GM19351 (cell line): ENCODE measurements around the gene KNDC1.
"Not testable (repeated sequence)": the region's sequence is repeated elsewhere in the genome, so short reads cannot be mapped to it uniquely, and the experiment has no call there.

ENCODE experiments used
- ATAC-seq: cut with Tn5 transposase; IDR thresholded peaks from one replicate; pipeline ENCODE4 v1.9.1; 2021; ENCODE audit warnings: mild to moderate bottlenecking, moderate library complexity; ENCODE audit not compliant: unreplicated experiment

The KNDC1 gene

DNA sequence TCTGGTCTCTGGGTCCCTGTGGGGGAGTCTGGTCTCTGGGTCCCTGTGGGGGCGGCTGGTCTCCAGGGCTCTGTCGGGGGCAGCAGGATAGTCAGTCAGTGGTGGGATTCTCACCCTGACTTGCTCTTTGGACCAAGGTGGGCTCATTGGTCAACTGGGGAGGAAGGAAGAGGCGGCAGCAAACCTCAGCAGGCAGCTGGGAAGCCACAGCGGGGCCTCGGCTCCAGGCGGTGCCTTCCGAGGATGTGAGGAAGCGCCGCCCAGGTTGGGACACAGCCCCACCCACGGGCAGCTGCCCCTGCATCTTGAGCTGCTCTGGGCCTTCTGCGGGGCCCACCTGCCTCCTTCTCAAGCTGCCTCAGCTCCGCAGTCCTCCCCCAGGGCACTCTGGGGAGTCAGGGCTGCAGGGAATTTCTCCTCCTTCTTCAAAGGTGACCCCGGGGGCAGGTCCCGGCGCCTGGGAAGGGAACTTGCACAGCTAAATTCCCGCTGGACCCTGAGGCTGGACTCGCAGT is 20.4 kb upstream of the KNDC1 start:
- no peak for ATAC-seq

DNA sequence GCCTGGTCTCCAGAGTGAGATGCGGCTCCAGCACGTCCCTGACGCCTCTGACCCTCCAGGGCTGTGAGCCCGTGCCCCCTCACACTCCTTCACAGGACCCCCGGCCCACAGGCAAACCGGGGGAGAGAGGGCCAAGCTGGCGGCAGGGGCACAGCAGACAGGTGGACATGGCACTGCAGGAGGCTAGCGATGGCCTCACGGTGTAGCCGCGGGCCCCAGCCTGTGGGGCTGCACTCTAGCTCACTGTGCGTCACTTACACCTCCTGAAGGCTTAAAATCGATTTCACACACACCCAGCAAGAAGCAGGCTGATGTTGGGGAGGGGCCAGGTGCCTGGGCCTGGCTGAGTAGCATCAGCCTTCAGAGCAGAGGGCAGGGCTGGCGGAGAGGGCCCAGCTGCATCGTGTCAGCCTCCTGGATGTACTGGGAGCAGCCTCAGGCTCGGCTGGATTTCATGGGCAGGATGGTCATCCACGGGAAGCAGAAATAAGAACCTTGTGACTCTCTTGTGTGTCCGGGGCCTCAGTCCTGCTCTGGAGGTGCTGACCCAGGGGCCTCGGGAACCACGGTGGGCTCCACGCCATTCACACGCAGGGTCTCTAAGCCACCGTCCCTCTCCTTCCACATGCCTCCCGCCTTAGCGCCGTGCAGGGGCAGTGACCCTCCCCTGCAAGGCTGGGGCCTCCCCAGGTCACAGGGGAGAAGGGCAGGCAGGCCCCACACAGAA is 19.4 kb upstream of the KNDC1 start:
- no peak for ATAC-seq

DNA sequence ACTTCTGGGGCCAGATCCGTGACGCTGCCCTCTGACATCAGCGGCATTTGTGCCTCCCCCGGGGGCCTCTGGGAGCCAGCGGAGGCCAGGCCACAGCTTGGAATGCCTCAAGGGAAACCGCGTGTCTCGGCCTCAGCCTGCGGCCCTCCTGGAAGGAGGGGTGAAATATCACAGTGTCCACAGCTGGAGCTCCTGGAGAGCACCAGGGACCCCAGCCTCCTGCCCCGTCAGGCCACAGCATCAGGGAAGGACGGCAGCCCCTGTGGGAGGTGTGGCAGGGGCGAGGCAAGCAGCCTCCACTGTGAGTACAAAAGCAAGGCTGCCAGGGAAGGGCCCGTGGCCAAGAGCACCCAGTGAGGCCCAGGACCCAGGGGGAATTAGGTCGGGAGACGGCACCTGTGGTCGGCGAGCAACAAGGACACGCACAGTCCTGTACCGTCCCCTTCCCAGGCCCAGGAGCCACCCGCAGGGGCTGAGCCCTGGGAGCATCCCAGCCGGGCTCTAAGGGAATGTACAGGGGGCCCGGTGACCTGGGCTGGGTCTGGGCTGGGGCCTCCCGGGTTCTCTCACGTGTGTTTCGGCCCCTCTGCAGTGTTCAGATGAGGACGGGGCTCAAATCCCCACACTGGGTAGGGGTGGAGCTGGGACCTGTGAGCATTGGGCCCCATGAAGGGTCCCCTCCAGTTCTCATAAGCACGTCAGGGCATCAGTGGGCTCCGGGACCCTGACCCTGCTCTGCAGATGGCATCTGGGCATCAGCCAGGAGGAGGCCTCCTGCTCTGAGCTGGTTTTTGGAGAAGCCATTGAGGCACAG is 18.7 kb upstream of the KNDC1 start:
- no peak for ATAC-seq

DNA sequence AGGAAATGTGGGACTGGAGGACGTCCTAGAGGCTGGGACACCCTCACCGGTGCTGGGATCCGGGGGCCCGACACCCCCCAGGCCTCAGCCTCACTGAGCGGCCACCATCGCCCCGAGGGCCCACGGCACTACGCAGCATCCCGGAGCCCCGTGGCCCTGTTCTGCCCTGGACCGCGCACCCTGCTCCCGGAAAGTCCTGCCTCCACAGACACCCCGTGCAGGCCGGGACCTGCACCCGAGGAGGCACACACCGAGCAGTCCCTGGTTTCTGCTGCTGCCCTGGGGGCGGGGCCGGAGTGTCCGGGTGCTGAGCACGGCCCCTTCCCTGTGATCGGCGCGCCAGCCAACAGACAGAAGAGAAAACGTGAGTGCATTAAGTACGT is 18.1 kb upstream of the KNDC1 start:
- ATAC-seq = no peak

DNA sequence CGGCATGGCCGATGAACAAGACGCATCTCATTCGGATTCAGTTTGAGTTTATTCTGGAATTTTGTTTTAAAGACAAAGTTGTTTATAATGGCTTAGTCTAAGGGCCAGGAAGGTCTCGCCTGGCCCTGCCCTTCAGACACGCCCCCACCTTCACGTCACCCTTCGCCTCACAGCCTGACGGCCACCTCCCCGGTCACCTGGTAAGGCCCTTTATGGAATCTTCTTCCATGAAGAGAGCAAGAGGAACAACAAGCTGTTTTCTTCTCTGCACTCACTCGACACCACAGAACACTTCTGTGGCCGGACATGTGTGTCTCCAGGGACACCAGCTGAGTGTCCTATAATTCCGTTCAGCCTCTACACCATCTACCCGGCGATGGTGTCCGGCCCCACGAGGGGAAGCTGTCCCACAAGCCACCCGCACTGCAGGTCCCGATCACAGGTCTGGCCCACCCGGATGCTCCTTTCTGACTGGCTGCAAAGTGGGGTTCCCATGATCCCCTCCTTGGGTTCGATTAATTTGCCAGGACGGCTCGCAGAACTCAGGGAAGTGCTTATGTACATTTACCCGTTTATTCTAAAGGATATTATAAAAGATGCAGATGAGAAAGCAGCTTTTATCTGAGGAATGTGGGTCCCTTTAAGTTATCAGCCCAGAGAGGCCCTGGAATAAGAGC is 17.4 kb upstream of the KNDC1 start:
- ATAC-seq = no peak

DNA sequence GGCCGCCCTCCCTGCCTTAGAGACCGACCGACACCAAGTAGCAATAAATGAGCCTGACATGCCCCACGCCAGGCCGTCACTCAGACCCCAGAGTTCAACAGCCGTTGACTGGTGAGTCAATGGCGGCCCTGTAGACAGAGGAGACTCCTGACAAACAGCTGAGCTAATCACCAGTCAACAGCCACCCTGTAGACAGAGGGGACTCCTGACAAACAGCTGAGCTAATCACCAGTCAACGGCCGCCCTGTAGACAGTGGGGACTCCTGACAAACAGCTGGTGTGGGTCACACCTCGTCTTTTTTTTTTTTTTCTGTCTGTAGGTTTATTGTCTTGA is 16.9 kb upstream of the KNDC1 start:
- ATAC-seq = no peak

DNA sequence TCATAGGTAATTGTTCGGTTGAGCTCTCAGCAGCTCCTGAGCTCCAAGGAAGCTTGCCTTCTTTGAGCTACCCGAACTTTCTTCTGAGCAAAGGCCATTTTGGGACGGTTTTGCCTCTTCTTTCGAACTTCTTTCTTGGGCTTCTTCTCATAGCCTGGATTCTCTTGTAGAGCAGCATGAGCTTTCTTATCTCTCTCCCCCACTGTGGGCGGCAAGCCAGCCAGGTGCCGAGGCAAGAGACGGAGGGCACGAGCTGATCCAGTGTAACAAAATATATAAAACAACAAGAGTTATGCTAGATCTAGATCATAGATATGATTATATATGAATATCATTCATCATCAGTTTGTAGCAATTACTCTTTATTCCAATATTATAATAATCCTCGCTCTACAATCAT is 16.5 kb upstream of the KNDC1 start:
- no peak for ATAC-seq

DNA sequence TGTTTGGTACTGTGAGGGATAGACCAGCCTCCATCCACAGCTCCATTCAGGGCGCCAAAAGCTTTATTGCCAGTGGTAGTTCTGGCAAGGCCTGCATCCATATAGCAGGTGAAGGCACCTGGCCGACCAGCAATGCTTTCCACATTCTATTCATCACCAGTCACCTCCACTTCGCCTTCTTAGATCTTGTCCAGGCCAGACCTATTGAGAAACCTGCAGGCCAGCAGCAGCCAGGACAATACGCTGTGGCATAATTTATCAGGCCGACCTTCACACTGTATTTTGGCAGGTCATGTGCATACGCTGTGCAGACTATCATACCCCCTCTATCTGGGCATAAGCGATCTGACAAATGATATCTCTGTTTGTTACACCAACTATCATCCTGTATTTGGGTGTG is 15.2 kb upstream of the KNDC1 start:
- no peak for ATAC-seq

DNA sequence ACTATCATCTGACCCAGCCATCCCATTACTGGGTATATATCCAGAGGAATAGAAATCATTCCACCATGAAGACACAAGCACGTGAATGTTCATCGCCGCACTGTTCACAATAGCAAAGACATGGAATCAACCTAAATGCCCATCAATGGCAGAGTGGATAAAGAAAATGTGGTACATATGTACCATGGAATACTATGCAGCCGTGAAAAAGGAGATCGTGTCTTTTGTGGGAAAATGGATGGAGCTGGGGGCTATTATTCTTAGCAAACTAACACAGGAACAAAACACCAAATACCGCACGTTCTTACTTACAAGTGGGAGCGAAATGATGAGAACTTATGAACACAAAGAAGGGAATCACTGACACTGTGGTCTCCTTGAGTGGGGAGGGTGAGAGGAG is 9.8 kb upstream of the KNDC1 start:
- no peak for ATAC-seq

DNA sequence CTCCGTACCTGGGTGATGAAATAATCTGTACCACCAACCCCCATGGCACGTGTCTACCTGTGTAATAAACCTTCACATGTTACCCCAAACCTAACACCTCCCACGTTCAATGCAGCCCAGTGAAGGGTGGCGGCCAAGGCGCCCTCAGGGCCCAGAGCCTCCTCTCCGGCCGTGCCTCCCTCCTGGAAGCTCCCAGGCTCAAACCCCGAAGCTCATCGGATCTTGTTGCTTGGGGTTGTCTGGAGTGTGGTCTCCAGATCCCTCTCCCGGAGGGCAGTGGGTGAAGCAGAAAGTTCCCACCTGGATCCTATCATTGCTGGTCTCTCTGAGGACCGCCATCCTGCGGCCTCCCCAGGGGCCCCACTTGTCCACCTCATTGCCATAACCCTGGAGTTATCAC is 9.4 kb upstream of the KNDC1 start:
- ATAC-seq = no peak

DNA sequence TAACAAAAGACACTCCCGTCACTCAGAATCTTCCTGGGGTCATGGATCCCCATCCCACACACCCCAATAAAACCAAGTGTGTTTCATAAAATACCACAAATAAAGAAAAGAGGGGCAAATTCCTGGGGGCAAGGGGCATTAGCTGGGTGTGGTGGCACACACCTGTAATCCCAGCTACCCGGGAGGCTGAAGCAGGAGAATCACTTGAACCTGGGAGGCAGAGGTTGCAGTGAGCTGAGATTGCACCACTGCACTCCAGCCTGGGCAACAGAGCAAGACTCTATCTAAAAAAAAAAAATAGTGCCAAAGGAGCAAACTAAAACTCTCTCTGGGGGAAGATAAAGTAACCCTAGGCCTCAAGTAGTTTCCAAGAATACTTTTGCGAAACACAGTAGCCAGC is 8.9 kb upstream of the KNDC1 start:
- not testable (repeated sequence) for ATAC-seq

DNA sequence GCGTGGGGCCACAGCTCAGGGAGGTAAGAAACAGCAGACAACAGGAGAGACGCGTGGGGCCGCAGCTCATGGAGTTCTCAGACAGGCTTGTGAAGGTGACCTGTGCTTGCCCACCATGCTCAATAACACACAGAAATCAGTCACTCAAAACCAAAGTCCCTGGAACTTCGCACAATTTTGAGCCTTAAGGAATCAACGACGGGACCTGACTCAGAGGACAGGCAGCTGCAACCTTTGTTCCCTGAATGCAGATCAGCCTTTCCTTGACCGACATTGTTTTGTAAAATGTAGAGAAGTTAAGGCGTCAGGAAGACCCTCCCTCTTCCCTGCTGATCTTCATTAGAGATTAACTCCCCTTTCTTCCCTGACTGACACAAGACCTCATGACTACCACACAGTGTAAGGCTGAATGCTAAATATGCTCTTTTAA is 8.5 kb upstream of the KNDC1 start:
- ATAC-seq = no peak

DNA sequence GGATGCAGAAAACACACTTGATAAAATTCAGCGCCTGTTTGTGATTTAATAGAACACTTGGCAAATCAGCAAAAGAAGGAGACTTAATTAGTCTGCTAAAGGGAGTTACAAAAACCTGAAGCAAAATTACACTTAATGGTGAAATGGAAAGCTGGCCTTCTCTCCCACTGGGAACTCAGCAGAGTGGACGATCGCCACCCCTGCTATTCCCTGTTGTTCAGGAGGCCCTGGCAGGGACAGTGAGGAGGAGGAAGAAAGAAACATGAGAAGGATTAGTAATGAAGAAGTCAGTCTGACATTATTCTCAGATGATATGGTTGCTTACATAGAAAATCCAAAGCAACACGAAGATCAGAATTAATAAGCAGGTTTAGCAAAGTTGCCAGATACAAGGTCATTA is 5.6 kb upstream of the KNDC1 start:
- no peak for ATAC-seq

DNA sequence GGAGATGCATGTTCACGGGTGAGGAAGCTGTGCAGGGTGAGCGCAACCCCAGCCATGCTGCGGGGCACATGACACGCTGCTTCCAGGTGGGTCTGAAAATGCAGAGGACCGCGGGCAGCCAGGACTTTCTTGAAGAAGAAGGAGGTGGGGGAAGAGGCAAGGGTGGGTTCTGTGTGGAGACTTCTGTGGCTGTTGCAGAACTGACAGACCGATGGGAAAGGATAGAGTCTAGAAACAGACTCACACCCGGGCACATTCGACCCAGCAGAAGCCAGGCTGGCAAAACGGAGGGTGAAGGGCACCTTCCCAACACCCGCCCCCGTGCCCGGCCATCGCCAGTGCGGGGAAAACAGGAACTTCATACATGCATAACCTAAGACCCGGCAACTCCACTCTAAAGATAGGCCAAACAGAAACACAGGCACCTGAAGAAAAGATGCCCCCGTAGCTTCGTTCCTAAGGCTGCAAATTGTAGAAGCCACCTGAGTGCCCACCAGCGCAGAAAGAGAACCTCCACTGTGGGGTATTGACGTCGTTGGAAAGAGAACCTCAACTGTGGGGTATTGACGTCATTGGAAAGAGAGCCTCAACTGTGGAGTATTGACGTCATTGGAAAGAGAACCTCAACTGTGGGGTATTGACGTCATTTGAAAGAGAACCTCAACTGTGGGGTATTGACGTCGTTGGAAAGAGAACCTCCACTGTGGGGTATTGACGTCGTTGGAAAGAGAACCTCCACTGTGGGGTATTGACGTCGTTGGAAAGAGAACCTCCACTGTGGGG is 4.8 kb upstream of the KNDC1 start:
- no peak for ATAC-seq

DNA sequence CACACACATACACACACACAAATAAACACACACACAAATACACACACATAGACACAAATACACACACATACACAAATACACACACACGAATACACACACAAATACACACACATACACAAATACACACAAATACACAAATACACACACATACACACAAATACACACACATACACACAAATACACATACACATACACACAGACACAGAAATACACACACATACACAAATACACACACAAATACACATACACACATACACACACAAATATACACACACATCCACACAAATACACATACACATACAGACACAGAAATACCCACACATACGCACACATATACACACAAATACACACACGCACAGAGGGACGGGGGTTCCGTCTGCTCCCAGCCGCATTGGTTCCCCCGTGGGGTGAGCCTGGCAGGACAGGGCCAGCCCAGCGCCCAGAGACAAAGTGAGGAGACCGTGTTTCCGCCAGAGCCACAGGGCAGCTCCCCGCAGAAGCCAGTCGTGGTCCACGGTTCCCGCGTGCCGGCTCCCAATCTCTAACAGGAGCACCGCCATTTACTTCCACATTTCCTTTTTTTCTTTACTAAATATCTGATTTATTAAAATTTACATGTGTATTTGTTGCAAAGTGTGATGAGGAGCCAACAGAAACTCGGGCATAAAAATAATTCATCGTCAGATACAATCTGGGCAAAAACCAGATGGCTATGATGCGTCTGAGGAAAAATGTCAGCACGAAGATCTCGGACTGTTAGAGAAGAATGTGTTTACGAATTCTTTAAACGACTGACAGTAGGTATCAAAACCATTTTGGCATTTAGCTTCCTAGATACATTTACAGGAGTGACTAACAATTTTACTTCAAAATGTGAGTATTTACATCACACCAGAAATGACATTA is 3.1 kb upstream of the KNDC1 start:
- no peak for ATAC-seq

DNA sequence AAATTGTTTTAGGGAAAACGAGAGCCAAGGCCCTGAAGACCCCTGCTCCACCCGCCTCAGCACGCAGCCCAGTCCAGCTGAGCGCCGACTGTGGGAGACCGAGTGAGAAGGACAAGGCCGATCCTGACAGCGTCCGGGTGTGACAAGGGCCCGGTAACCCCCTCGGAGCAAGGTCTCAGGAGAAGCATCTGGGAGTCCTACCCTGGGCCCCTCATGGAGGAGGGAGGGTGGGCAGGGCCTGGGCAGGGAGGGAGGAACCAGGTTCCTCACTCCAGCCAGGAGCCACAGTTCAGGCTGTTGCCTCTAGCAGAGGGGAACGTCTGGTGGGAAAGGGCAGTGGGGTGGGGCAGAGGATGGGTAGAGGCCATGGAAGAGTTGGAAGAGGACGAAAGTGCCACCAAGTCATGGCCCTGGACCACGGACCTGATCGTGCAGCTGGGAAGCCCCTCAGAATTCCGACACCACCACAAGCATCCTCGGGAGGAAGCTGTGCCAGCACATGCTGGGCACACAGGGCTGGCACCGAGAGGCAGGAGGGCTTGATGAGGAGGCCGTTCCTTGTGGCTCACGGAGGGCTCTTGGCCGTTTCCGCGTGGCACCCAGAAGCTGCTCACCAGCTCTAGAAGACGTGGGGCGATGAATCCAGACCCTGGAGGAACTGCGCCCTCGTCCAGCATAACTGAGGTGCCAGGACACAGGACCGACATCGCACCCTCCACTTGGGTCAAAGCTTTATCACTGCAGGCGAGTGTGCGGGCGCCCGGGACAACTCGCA is 2.2 kb upstream of the KNDC1 start:
- no peak for ATAC-seq

DNA sequence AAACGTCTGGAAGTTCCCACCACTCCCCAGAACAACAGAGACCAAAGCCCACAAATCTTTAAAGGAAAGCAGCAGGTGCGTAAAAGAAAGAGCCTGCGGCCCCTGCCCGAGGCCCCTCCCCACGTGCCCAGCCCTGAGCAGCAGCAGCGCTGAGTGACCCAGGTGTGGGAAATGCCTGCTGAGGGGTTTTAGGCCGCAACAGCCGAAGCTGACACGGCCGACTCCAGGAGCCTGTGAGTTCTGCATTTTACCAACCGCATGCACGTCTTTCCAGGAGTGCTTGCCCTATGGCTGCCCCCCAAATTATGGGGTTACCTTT is 1.6 kb upstream of the KNDC1 start:
- ATAC-seq = no peak

DNA sequence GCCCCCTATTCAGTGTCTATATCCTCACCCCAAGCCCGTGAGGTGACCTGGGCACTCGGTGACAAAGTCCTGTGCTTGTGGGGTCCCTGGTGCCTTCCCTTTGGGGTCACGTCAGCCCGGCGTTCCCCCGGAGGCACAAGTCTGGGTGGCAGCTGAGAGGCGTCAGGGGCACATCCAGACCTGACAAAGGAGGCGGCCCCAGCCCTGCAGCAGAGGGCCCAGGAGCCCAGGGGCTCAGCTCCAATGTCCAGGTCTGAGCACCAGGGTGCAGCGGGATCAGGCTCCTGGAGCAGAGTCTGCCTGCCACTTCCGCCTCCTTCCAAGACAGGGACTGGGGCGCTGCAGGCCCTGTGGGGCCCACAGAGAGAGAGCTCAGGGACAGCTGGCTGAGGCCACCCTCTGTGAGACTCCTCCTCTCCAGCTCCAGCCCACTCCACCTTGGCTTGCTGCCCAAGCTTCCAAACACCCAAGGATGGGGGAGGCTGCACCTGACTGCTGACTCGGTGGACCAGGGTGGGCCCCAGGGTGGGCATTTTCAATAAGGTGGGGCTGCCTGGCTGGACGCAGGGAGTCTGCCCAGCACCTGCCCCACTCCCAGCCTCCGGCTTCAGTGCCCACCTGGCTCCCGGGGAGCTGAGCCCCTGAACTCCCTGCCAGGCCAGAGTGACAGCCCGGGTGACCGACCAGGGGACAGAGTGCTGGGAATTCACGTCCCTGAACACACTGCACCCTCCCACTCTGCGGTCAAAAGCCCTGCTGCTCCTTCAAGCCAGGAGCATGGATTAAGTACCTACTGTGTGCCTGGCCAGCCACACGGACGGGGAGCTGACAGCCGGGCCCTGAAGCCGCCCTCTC is 1.0 kb upstream of the KNDC1 start:
- ATAC-seq = no peak

DNA sequence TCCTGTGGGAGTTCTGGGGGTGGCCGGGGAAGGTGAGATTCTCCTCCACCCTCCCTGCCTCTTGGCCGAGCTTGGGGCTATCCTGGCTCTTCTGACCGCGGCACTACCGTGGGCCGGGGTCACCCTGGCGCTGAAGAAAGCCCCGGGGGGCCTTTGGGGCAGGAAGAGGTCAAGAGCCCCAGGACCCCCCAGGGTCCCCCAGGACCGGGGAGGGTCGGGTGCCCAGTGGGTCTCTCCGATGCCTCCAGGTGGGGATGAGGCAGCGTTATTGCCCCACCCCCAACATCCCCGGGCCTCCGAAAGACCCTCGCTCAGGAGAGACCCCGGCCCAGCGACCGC is 439 bp upstream of the KNDC1 start:
- ATAC-seq = no peak
